A673 (cell line): ENCODE data around the gene ELOF1.

ENCODE experiments used
- CTCF ChIP-seq: fragments of 300-800, 200-600 bp; sonication (generic); conservative IDR thresholded peaks from 2 replicates; pipeline ENCODE4 v1.5.1; 2017; ENCODE audit warnings: low read depth, mild to moderate bottlenecking, antibody characterized with exemption, low read length, moderate library complexity, mixed read lengths
- EZH2 ChIP-seq: fragments of 200-600 bp; sonication (generic); IDR thresholded peaks from 2 replicates; pipeline ENCODE4 v1.6.1; 2017; ENCODE audit warnings: borderline replicate concordance, low read depth, mild to moderate bottlenecking, mixed read lengths, antibody characterized with exemption, low read length; ENCODE audit not compliant: poor library complexity, severe bottlenecking

GRCh38 chr19:11530432-11530831 is 28.6 kb downstream of the ELOF1 start:
- no peak for TF ChIP-seq EZH2
- TF ChIP-seq CTCF, result peak; percentile 58
